Ureter (tissue), 1 donor: ENCODE results near the gene THAP2. TPM values are rescaled to one million over a fixed set of nuclear protein-coding genes. Genes with fewer than 3 reads are reported as not detected.
"Not testable (repeated sequence)": the region's sequence is repeated elsewhere in the genome, so short reads cannot be mapped to it uniquely, and the experiment has no call there.

Source experiments
- DNase-seq: peaks from one replicate; pipeline ENCODE4 v3.0.0-alpha.2; 2020; ENCODE audit warnings: low spot score
- total RNA-seq: library from RNA; stranded (reverse); gene quantifications from one replicate; pipeline ENCODE4 v1.2.4, GENCODE V29; 2023
- donor health status: DM: yes; HTN: yes; CAD: no.

The THAP2 gene
- total RNA-seq, 1 donor from 2014 or later, result 5.5 TPM

- peak; percentile 75 for DNase-seq
Measured at GRCh38 chr12:71662849-71663560, 1.1 kb upstream of the THAP2 start.

- no peak for DNase-seq
Measured at GRCh38 chr12:71664411-71665089, 449 bp downstream of the THAP2 start.

- no peak for DNase-seq
Measured at GRCh38 chr12:71665090-71665463, 976 bp downstream of the THAP2 start.

GRCh38 chr12:71666259-71666658, 2.2 kb downstream of the THAP2 start:
- DNase-seq, result no peak

- no peak for DNase-seq
Measured at GRCh38 chr12:71671311-71671710, 7.2 kb downstream of the THAP2 start.

- DNase-seq, result no peak
Measured at GRCh38 chr12:71671816-71672215, 7.7 kb downstream of the THAP2 start.

GRCh38 chr12:71682466-71682865, 18.4 kb downstream of the THAP2 start:
- DNase-seq, result no peak

- no peak for DNase-seq
Measured at GRCh38 chr12:71683633-71684032, 19.5 kb downstream of the THAP2 start.

- no peak for DNase-seq
Measured at GRCh38 chr12:71684081-71684480, 20.0 kb downstream of the THAP2 start.

- no peak for DNase-seq
Measured at GRCh38 chr12:71685312-71685906, 21.3 kb downstream of the THAP2 start.

- peak; percentile 91 for DNase-seq
Measured at GRCh38 chr12:71685914-71686657, 22.0 kb downstream of the THAP2 start, which contains the start of gene TMEM19. Gene TMEM19 (plus strand): TSS chr12:71686082. CDS start chr12:71686681, 599 bp downstream.

GRCh38 chr12:71686658-71687025, 22.5 kb downstream of the THAP2 start:
- no peak for DNase-seq

- not testable (repeated sequence) for DNase-seq
Measured at GRCh38 chr12:71687172-71687571, 23.1 kb downstream of the THAP2 start.

GRCh38 chr12:71688961-71689570, 25.0 kb downstream of the THAP2 start:
- DNase-seq, result no peak

- DNase-seq, result no peak
Measured at GRCh38 chr12:71691504-71692129, 27.5 kb downstream of the THAP2 start.

- no peak for DNase-seq
Measured at GRCh38 chr12:71693126-71693525, 29.0 kb downstream of the THAP2 start.

GRCh38 chr12:71693651-71694050, 29.6 kb downstream of the THAP2 start:
- not testable (repeated sequence) for DNase-seq

GRCh38 chr12:71694099-71694820, 30.2 kb downstream of the THAP2 start:
- no peak for DNase-seq

GRCh38 chr12:71695782-71696181, 31.7 kb downstream of the THAP2 start:
- no peak for DNase-seq

- DNase-seq, result not testable (repeated sequence)
Measured at GRCh38 chr12:71702181-71702580, 38.1 kb downstream of the THAP2 start.

GRCh38 chr12:71702590-71702989, 38.5 kb downstream of the THAP2 start:
- DNase-seq, result no peak
